HG03103 (cell line): ENCODE data around the gene CPXM2.

Source experiments
- ATAC-seq: cut with Tn5 transposase; IDR thresholded peaks from one replicate; pipeline ENCODE4 v1.9.1; 2021; ENCODE audit warnings: low read depth; ENCODE audit not compliant: unreplicated experiment

The CPXM2 gene

DNA sequence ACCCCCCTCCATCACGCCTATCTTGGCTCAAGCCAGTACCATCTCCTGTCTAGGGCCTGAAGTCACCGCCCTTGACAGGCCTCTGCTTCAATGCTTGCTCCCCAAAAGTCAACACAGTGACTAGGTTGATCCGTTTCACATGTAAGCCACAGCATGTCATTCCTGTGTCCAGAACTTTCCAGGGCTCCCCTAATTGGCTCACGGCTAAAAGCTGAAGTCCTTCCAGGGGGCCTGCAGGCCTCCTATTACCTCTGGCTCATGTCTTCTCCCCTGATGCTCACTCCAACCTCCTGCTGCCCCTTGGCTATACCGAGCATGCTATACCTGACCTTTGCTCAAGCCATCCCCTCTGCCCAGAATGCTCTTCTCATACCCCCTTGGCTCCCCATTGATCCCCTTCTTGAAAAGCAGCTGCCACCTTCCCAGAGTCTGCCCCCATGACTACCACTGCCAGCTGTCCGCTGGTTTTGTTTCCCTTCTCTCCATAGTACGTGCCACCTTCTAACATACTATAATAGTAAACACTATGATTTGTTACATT, 39.1 kb downstream of the CPXM2 start:
- ATAC-seq: no peak

DNA sequence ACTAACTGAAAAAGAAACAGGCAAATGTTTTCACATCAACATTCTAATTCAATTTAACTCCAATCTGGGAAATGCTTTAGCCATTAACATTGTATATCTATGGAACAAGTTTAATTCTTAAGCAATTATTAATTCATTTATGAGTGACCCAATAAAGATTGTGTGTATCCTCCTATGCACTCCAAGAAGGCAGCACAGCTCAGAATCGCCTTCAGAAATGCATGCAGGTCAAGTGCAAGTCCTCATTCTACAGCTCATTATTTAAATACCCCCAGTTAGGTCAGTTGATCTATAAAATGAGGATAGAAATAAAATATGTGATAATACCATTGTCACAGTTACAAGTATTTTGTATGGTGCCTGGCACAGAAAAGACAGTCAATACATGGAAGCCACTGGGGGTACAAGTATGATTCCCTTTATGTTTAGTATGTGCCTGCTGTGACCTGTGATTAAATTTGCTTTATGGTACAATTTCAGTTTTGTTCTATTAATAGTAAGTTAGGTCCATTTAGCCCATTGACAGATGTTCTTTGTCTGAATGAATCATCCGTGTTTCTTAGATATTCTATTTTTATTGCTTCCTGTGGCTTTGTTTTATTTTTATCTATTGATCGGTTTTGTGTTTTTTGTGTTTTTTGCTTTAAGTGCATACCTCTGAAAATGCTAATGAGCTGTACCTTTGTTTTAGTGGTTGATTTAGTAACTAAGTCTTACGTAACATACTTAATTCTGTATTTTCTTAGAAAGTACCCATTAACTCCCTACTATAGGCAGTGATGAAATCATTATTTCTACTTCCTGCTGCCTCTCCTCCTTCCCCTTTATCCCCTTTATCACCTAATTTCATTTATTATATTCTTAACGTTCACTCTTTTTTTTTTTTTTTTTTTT, 42.8 kb downstream of the CPXM2 start:
- no peak for ATAC-seq

DNA sequence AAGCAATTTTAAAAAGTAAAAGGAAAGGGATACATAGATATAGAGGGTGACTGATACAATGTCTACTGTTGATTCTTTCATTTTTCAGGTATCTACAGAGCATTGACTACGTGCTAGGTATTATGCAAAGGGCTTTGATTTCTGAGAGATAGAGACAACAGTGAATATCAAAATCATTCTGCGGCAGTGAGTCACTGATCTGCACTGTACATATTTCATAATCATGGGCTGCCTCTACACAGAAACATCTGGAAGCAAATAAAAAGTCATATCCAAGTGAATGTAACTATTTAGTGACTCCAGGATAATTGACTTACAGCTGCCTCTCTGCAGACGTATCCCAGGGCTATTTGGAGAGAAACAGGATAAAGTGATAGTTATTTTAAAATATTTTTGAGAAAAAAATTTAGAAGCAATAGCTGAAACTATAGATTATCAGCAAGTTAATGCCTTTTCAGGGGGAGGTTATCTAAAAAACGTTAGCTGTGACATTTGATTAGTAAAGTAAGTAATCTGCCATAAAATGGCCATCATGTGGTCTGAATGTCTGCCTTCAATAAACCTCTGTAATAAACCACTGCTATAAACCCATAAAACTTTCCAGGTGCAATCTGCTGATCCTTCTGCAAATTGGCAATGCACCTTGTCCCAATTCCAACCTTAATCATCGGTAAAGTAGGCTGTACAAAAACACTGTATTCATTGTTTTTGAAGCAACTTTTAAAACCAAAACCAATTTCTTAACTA, 43.7 kb downstream of the CPXM2 start:
- no peak for ATAC-seq

DNA sequence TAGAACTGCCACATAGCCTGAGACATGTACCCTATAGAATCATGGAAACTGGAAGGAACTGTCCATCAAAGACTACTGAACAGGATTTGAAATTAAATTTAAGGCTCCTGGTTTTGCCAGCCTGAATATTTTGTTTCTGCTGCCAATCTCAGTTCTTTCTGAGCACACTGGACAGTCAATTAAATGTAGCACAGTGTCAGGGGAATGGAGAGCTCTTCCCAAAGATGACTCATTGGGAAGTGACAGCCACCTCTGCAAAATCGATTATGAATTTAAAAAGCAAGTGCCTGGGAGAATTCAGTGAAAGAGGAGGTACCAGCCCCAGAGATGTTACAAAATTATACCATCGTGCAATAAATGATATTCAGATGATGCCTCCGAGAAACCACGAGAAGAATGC, 47.8 kb downstream of the CPXM2 start:
- no peak for ATAC-seq

DNA sequence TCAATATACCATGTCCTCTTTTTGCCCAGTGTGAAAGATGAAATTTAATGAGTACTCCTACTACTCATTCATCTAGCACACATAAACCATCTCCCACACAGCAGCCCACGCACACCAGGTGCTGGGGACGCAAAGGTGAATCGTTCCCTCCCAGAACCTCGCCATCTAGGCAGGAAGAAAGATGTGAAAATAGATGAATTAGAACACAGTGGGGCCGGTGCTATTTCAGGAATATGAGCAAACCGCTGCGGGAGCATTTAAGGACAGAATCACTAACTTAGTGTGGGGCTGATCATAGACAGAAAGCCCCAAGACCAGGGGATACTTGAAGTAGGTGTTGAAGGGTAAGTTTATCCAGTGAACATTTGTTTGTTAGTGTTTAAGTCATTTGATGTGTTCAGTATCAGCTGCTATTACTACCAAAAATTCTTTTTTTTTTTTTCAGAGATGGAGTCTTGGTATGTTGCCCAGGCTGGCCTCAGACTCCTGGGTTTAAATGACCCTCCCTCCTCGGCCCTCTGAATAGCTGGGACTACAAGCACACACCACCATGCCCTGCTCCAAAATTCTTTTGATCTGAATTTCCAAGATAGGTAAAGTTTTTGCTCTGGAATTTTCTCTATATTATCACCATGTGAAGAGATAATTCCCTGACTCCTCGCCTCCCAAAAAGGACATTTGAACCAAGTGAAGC, 48.8 kb downstream of the CPXM2 start:
- no peak for ATAC-seq

DNA sequence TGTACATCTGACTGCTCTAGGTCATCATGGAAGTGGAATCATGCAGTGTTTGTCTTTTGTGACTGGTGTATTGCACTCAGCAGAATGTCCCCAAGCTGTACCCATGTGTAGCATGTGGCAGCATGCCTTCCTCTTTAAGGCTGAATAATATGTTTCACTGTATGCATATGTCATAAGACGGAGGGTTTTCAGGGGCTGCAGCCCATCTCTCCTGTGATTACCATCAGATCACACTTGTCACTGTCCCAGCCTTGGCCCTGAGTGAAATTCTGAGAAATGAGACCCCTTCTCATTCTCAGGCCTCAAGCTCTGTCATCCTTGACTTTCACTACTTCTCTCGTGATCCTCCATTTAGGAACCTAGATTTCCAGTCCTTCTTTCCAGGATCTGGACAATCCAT, 50.0 kb downstream of the CPXM2 start:
- no peak for ATAC-seq

DNA sequence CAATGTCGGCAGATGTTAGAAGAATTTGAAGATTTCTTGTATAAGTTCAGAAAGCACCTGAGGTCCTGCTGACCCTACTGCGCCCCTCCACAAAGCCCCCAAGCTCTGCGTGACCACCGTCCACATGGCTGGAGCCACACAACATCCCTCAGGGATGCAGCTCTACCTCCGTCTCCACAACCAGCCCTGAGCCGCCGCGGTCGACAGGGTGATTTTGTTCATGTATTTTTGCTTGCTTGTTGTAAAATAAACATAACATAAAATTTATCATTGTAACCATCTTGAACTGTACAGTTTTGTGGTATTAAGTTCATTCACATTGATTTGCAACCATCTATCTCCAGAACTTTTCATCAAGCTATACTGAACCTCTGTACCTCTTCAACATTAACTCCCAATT, 50.5 kb downstream of the CPXM2 start:
- no peak for ATAC-seq

DNA sequence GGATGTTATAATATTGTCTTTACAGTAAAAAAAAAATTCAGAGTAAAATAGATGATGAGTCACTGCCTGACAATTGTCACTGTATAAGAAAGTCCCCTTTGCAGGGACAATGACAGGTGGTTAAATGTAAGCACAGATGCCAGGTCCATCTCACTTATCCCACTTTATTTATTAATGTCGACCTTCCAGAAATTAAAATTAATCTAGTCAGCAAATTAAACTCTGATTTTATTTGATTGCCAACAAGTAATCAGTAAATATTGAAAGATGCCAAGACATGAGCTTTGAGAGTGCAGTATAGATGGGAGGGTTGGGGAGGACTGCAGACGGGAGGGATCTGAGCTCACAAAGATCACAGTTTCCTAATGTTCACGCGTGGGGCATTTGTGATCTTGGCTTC, 50.9 kb downstream of the CPXM2 start:
- ATAC-seq: no peak

DNA sequence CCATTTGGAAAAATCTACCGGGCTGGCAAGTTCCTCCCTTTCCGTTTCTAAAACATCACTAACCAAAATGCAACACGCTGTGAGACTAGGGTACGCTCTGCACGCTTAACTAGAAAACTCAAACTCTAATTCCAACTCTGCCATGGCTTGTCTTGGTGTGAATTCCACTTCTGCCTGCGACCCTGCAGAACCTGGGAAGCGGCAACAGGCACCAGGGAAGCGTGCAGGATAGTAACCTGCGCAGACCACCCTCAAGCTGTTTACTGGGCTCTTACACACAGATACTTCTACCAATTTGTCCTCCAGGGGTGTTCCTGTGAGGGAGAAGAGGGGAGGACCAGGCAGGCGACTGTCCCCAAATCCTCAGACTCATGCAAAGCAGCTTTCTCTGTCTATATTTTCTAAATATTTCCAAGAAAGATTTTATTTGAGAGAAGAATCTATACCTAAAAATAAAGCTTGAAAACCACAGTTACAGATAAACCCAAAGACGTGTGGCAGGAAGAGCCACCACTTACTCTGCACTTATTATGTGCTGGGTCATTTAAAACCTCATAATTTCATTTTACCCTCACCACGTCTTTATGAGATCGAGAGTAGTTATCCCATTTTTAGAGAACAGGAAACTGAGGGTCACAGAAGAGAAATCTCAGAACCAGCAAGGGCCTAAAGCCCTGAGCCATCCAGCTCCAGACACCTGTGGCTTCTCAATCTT, 52.9 kb downstream of the CPXM2 start:
- no peak for ATAC-seq

DNA sequence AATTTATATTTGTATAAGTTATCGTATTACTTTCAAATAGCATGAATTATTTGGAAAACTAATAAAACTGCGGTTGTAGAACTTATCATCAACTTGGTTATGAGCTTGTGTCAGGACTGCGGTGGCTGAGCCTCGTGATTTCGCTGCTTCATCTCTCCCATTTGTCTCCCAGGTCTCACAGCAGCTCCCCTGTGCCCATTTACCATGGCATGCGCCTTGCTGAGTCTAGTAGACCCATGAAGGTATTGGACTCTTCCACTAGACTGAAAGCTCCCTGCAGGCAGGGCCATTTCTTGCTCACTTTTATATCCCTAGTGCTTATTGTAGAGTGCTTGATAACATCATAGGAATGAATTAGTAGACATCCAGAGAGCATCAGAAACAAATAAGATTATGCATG, 53.9 kb downstream of the CPXM2 start:
- ATAC-seq: no peak

DNA sequence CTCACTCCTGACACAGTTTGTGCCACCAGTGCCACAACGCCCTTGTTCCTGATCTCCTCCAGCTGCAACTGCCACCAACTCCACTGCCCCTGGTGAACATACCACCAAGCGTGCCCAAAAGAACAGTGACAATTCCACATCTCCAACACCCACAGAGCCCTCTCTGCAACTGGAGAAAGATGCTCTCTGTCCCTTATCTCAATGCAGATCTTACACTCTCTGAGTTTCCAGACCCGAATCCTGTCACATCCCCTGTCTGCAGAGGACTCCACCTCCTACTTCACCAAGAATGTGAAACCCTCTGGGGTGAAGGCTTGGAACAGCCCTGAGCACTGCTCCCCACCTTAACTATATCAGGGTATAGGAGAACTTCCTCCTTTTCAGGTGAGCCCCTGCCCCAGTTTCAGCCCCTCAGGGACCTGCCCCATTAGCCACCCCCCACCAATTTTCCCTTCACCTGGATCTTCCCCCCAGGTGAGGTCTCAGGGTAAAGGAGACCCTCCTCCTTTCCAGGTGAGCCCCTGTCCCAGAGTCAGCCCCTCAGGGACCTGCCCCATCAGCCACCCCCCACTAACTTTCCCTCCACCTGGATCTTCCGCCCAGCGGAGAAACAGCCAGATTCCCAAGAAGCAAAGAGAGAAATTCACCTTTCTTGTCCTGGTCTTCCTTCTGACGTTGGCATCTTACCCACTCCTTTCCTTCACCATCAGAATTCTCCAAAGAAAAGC, 55.0 kb downstream of the CPXM2 start:
- ATAC-seq: no peak

DNA sequence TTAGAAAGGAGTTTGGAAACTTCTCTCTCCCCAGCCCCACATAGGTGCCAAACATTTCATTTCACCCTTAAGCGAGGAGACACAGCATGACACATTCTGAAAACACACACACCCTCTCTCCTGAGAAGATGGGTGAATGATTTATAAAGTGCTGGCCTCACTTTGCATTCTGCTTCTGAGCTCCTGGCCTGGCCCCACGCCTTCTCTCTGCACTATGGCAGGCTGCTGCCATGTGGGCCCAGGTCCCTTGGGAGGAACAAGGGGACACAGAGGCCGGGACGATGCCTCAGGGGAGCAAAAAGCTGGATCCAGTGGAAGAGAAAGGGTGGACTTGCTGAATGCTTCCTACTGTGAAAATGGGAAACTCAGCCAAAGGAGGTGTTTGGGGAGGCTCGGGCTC, 56.0 kb downstream of the CPXM2 start:
- no peak for ATAC-seq

DNA sequence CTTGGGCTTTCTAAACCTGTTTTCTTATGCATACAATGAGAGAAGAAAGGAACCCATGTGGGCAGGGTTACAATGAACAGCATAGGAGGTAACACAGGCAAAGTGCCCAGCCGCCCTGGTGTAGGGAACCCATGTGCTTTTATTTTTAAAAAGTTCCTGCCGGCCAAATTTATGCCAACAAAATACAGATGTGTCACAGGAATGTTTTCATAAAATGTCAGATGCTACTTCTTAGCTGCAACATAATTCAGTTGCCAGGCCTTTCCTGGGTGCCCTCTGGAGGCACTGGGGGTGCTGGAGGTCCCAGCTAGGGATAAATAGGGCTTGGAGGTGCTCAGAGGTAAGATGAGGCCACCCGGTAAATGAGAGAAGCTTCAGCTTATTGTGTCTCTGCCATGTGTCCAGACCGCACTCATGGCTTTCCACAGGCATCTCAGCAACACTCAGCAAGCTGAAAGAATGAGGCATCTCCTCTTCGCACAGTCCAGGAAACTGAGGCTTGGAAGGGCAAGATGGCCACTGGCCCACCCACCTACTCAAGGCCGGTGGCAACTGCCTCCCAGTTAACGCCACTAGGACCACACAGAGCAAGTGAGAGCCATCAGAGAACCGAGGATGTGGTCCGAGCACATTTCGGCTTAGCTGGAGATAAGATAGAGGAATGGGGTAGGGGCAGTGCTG, 58.3 kb downstream of the CPXM2 start:
- ATAC-seq: no peak

DNA sequence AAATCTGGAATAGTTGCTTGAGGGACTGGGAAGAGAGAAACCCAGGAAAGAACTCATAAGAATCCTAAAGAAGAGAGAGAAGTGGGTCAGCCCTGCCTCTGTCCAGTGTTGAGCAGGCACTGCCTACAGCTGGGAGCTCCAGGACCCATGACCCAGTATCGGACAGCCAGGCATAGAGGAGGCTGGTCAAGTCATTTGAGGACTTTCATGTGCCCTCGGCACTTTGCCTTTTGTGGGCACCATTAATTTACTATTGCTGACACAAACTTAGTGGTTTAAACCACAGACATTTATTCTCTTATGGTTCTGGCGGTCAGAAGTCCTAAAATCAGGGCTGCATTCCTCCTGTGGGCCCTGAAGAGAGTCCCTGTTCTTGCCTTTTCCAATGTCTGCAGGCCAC, 60.3 kb downstream of the CPXM2 start:
- no peak for ATAC-seq

DNA sequence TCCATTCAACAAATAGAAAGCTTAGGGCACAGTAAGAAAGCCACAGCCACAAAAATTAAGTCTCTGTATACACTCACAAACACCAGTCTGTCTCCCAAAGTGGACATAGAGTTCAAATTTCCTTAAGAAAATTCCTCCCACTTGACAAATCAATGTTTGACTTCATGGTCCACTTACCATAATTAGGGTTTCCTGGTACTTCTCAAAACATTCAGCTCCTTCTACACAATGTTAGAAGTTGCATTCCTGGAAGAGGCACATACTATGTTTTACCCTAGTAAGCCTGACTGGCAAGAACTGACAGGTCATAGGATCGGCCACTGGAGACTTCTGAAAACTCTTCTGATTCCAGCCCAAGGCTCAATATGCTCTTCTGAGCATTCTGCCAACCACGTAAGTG, 70.5 kb downstream of the CPXM2 start:
- no peak for ATAC-seq

DNA sequence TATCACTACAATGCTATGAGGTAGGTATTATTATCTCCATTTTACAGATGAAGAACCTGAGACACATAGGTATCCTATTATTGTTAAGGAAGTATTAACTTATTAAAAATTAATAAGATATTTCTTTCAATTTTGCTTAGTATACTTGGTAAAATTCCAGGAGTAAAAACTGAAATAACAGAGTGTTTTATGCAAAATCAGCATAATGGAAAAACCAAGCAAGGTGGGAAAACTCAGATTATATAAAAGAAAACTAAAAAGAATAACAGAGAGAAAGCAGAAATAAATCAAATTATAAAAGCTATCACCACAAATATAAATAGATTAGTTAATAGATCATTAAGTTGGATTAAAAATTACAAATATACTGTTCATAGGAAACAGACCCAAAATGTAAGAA, 82.0 kb downstream of the CPXM2 start:
- ATAC-seq: no peak

DNA sequence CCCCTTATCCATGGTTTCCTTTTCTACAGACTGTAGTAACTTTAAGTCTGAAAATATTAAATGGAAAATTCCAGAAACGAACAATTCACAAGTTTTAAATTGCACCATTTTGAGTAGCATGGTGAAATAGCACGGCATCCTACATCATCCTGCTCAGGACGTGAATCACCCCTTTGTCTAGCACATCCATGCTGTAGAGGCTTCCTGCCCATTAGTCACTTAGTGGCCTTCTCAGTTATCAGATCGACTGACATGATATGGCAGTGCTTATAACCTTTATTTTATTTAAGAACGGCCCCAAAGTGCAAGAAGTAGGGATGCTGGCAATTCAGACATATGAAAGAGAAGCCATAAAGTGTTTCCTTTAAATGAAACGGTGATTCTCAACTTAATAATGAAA, 82.7 kb downstream of the CPXM2 start:
- no peak for ATAC-seq

DNA sequence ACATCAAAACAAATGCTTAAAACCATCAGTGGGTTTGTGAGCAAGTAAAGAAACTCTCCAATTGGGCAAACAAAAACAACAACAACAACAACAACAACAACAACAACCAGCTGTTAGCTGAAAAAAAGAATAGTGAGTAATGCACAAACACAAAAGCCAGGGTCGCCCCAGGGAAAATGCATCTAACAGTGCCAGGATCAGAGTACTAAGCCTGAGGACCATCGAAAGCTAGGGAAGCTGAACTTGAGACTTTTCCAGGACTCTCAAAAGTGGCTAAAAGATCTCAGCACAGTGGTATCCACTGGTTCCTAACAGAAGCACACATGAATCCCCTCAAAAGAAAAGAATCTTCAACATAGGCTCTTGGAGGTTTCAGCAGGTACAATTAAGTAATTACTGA, 83.3 kb downstream of the CPXM2 start:
- ATAC-seq: no peak

DNA sequence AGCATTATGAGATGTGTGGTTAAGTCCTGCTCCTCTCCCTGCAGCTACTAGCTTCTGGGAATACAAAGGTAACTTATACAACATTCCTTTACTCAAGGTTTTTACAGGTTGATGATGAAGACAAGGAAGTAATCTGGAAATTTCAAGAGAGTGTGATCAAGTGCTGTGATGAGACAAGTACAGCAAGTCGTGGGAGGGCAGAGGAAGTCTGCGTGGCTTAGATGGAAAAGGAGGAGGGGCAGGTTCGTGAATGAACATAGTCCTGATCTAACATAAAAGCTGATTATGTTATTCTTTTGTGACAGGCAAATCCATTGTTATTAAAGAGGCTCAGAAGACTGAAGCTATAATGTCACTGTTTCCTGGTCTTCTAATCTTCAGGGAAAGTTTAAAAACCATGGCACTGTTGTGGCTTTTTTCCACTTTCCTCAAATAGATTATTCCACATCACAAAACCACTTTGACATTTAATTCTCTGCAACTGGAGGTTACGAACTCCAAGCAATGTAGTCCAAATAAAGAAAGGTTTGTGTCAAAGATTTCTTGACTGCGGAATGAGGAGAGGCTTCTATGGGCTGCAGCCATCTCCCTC, 84.1 kb downstream of the CPXM2 start:
- no peak for ATAC-seq
